GM18858 (cell line): Measurements from ENCODE around the gene ATRAID.
A peak's percentile ranks its signal among the peaks of the same experiment; 100 is the strongest.

Experiments used
- ATAC-seq: cut with Tn5 transposase; IDR thresholded peaks from one replicate; pipeline ENCODE4 v1.9.1; 2021; ENCODE audit not compliant: unreplicated experiment

ATRAID gene

GRCh38 chr2:27217173-27218121, 5.6 kb downstream of the ATRAID start, which contains the start of gene CAD:
CAD (plus strand) TSS chr2:27217369; CDS start chr2:27217552, 183 bp downstream.
- ATAC-seq = peak; percentile 48

GRCh38 chr2:27218614-27219013, 6.8 kb downstream of the ATRAID start:
- no peak for ATAC-seq

GRCh38 chr2:27219091-27219490, 7.2 kb downstream of the ATRAID start:
- ATAC-seq = no peak

GRCh38 chr2:27220091-27220490, 8.2 kb downstream of the ATRAID start:
- no peak for ATAC-seq

- no peak for ATAC-seq
Observed at GRCh38 chr2:27221166-27221565, 9.3 kb downstream of the ATRAID start.

- no peak for ATAC-seq
Observed at GRCh38 chr2:27222407-27222806, 10.6 kb downstream of the ATRAID start.

GRCh38 chr2:27223416-27223815, 11.6 kb downstream of the ATRAID start:
- ATAC-seq = no peak

- no peak for ATAC-seq
Observed at GRCh38 chr2:27225526-27225925, 13.7 kb downstream of the ATRAID start.

- ATAC-seq = no peak
Observed at GRCh38 chr2:27227501-27227900, 15.7 kb downstream of the ATRAID start.

GRCh38 chr2:27231921-27232320, 20.1 kb downstream of the ATRAID start:
- no peak for ATAC-seq

- no peak for ATAC-seq
Observed at GRCh38 chr2:27233341-27233740, 21.5 kb downstream of the ATRAID start.

- ATAC-seq = no peak
Observed at GRCh38 chr2:27236136-27236535, 24.3 kb downstream of the ATRAID start.

GRCh38 chr2:27236626-27237025, 24.8 kb downstream of the ATRAID start:
- no peak for ATAC-seq

GRCh38 chr2:27237341-27237945, 25.6 kb downstream of the ATRAID start:
- ATAC-seq = no peak

- no peak for ATAC-seq
Observed at GRCh38 chr2:27238976-27239375, 27.1 kb downstream of the ATRAID start.

- ATAC-seq = no peak
Observed at GRCh38 chr2:27240406-27240805, 28.6 kb downstream of the ATRAID start.

- no peak for ATAC-seq
Observed at GRCh38 chr2:27241761-27242613, 30.1 kb downstream of the ATRAID start.

- ATAC-seq = no peak
Observed at GRCh38 chr2:27242614-27242951, 30.7 kb downstream of the ATRAID start.

GRCh38 chr2:27243391-27244130, 31.7 kb downstream of the ATRAID start:
- ATAC-seq = no peak

- no peak for ATAC-seq
Observed at GRCh38 chr2:27245116-27245515, 33.3 kb downstream of the ATRAID start.

- no peak for ATAC-seq
Observed at GRCh38 chr2:27245626-27246025, 33.8 kb downstream of the ATRAID start.
